SU-DHL-6 (cell line): ENCODE results near the gene UBE2Q2.

Experiments used
- H2AFZ ChIP-seq: fragments of 200-600 bp; sonication (generic); 2 replicates; pipeline ENCODE4 v1.6.1; 2014; ENCODE audit warnings: low read depth, mild to moderate bottlenecking, moderate library complexity, mixed read lengths, antibody characterized with exemption, low read length; ENCODE audit not compliant: severe bottlenecking
- H3F3A ChIP-seq: fragments of 200-600 bp; shearing (Covaris generic); 2 replicates; pipeline ENCODE4 v1.6.0; 2016; ENCODE audit warnings: antibody characterized with exemption, mild to moderate bottlenecking; ENCODE audit not compliant: insufficient read depth
- H3K27ac ChIP-seq: fragments of 200-600 bp; sonication (generic); 2 replicates; pipeline ENCODE4 v1.5.1; 2016; ENCODE audit warnings: low read depth, mild to moderate bottlenecking, low read length, moderate library complexity, mixed read lengths
- H3K27me3 ChIP-seq: fragments of 200-600 bp; sonication (generic), shearing (Covaris generic); 2 replicates; pipeline ENCODE4 v1.6.0; 2014; ENCODE audit warnings: mild to moderate bottlenecking, low read length
- H3K36me3 ChIP-seq: fragments of 200-600 bp; sonication (generic); 2 replicates; pipeline ENCODE4 v1.6.1; 2014; ENCODE audit warnings: mild to moderate bottlenecking, low read length, mixed read lengths
- H3K4me2 ChIP-seq: fragments of 300-600, 200-600 bp; shearing (Covaris generic), sonication (generic); 2 replicates; pipeline ENCODE4 v1.6.0; 2014; ENCODE audit warnings: low read length, low read depth, mild to moderate bottlenecking; ENCODE audit not compliant: poor library complexity, severe bottlenecking
- H3K4me3 ChIP-seq: fragments of 200-600 bp; sonication (generic); 2 replicates; pipeline ENCODE4 v1.5.1; 2014; ENCODE audit warnings: antibody characterized with exemption, low read length, mild to moderate bottlenecking, mixed read lengths; ENCODE audit not compliant: insufficient read depth, poor library complexity, severe bottlenecking
- H3K79me2 ChIP-seq: fragments of 200-600 bp; sonication (generic); 2 replicates; pipeline ENCODE4 v1.6.1; 2014; ENCODE audit warnings: mild to moderate bottlenecking, low read length, moderate library complexity; ENCODE audit not compliant: insufficient read depth
- H3K9ac ChIP-seq: fragments of 200-600 bp; sonication (generic); 2 replicates; pipeline ENCODE4 v1.7.0; 2014; ENCODE audit warnings: mild to moderate bottlenecking, low read length
- H3K9me2 ChIP-seq: fragments of 200-600 bp; sonication (generic); replicated peaks from 2 replicates; pipeline ENCODE4 v1.6.1; 2014; ENCODE audit warnings: low read length; ENCODE audit not compliant: insufficient read depth
- H3K9me3 ChIP-seq: fragments of 200-600 bp; sonication (generic); 2 replicates; pipeline ENCODE4 v1.6.1; 2014; ENCODE audit warnings: low read length, mixed read lengths; ENCODE audit not compliant: insufficient read depth
- H4K20me1 ChIP-seq: fragments of 200-600 bp; sonication (generic); 2 replicates; pipeline ENCODE4 v1.6.1; 2014; ENCODE audit warnings: low read depth, mild to moderate bottlenecking, antibody characterized with exemption, low read length, moderate library complexity, mixed read lengths
- EZH2phosphoT487 ChIP-seq: fragments of 200-600 bp; sonication (generic), shearing (Covaris generic); conservative IDR thresholded peaks from 2 replicates; pipeline ENCODE4 v1.6.1; 2018; ENCODE audit warnings: mild to moderate bottlenecking, antibody characterized with exemption, low read length, moderate library complexity, mixed read lengths
- TF ChIP-seq, protein P1 (sequence below): fragments of 200-600 bp; sonication (generic); IDR thresholded peaks from one replicate; pipeline ENCODE4 v1.5.1; 2017; ENCODE audit warnings: antibody characterized with exemption, mild to moderate bottlenecking, low read length, moderate library complexity; ENCODE audit not compliant: insufficient read depth, poor library complexity, severe bottlenecking

UBE2Q2 gene

GRCh38 chr15:75943246-75943645 lies 100.0 kb downstream of the UBE2Q2 start:
- H3K9me2 ChIP-seq, result no peaks in the 10 kb centered on the region
- no peaks in the 10 kb centered on the region for H3K79me2 ChIP-seq

GRCh38 chr15:75943713-75944215 lies 100.5 kb downstream of the UBE2Q2 start:
- Histone ChIP-seq H3K9me2 (no peaks in the 10 kb centered on the region), H3K27ac (no peak overlapping the region), H3K79me2 (no peaks in the 10 kb centered on the region), H3K4me2 (no peak overlapping the region), H3K4me3 (no peak overlapping the region), H2AFZ (no peak overlapping the region), H3K9me3 (no peaks in the 10 kb centered on the region), H3F3A (0 out of 2 replicates have a peak, but pooled peaks cover 3% of the 10 kb centered on the region), H4K20me1 (no peaks in the 10 kb centered on the region), H3K9ac (no peak overlapping the region), H3K36me3 (peaks cover 4% of the 10 kb centered on the region; the same call in 1 of the 2 replicates), H3K27me3 (no peaks in the 10 kb centered on the region)
- TF ChIP-seq, protein P1, sequence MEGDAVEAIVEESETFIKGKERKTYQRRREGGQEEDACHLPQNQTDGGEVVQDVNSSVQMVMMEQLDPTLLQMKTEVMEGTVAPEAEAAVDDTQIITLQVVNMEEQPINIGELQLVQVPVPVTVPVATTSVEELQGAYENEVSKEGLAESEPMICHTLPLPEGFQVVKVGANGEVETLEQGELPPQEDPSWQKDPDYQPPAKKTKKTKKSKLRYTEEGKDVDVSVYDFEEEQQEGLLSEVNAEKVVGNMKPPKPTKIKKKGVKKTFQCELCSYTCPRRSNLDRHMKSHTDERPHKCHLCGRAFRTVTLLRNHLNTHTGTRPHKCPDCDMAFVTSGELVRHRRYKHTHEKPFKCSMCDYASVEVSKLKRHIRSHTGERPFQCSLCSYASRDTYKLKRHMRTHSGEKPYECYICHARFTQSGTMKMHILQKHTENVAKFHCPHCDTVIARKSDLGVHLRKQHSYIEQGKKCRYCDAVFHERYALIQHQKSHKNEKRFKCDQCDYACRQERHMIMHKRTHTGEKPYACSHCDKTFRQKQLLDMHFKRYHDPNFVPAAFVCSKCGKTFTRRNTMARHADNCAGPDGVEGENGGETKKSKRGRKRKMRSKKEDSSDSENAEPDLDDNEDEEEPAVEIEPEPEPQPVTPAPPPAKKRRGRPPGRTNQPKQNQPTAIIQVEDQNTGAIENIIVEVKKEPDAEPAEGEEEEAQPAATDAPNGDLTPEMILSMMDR, result no peak
- no peak for TF ChIP-seq EZH2phosphoT487

More at GRCh38 chr15:75943246-75943645, 100.0 kb downstream of the UBE2Q2 start:
- H3K4me3 ChIP-seq, result no peak overlapping the region
- H3K27me3 ChIP-seq, result no peaks in the 10 kb centered on the region
- H3F3A ChIP-seq, result 0 out of 2 replicates have a peak, but pooled peaks cover 3% of the 10 kb centered on the region
- H3K27ac ChIP-seq, result no peak overlapping the region
- TF ChIP-seq EZH2phosphoT487, result no peak
- TF ChIP-seq, protein P1, result no peak
- no peaks in the 10 kb centered on the region for H3K9me3 ChIP-seq
- H4K20me1 ChIP-seq, result no peaks in the 10 kb centered on the region
- peaks cover 9% of the 10 kb centered on the region; the same call in 1 of the 2 replicates for H3K36me3 ChIP-seq
- no peak overlapping the region for H2AFZ ChIP-seq
- no peak overlapping the region for H3K4me2 ChIP-seq
- no peak overlapping the region for H3K9ac ChIP-seq

DNA sequence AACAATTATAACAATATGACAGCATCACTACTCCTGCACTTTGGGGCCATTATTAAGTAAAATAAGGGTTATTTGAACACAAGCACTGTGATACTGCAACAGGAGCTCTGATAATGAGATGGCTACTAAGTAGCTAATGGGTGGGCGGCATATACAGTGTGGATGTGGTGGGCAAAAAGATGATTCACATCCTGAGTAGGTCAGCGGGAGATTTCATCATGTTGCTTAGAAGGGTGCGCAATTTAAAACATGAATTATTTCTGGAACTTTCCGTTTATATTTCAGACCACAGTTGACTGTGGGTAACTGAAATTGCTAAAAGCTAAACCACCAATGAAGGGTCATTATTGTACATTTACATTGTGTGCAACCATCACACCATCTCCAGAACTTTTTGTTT lies 102.7 kb downstream of the UBE2Q2 start:
- no peaks in the 10 kb centered on the region for H3K9me3 ChIP-seq
- H4K20me1 ChIP-seq, result no peaks in the 10 kb centered on the region
- H3K27me3 ChIP-seq, result no peaks in the 10 kb centered on the region
- no peak overlapping the region for H2AFZ ChIP-seq
- TF ChIP-seq, protein P1, result no peak
- TF ChIP-seq EZH2phosphoT487, result no peak
- no peak overlapping the region for H3K27ac ChIP-seq
- H3K36me3 ChIP-seq, result no peaks in the 10 kb centered on the region
- 0 out of 2 replicates have a peak, but pooled peaks cover 3% of the 10 kb centered on the region for H3F3A ChIP-seq
- no peak overlapping the region for H3K9ac ChIP-seq
- H3K79me2 ChIP-seq, result no peaks in the 10 kb centered on the region
- H3K4me2 ChIP-seq, result no peak overlapping the region
- no peaks in the 10 kb centered on the region for H3K9me2 ChIP-seq
- H3K4me3 ChIP-seq, result no peak overlapping the region
